SK-N-SH (cell line): ENCODE measurements around the gene PLXDC1. TPM values are rescaled to one million over a fixed set of nuclear protein-coding genes. Genes with fewer than 3 reads are reported as not detected.
A peak's percentile ranks its signal among the peaks of the same experiment; 100 is the strongest.

Source experiments
- CTCF ChIA-PET: fragments of 300-600, 350-600 bp; formaldehyde crosslinking; extraction: SDS; loops from one replicate; lab custom pipeline; 2021; lab: Yijun Ruan, JAX
- POLR2A ChIA-PET: fragments of 350-600 bp; sonication (Branson Sonifier 250); formaldehyde crosslinking; extraction: SDS; loops from one replicate; lab custom pipeline; 2020; ENCODE audit warnings: antibody characterized with exemption, inconsistent platforms; lab: Yijun Ruan, JAX
- DNase-seq: peaks from one replicate; pipeline ENCODE4 v3.0.0; 2012
- H2AFZ ChIP-seq: fragments of 200-600 bp; sonication (generic); 2 replicates; pipeline ENCODE4 v1.8.1; 2016; ENCODE audit warnings: antibody characterized with exemption, mild to moderate bottlenecking, low read depth
- H3F3A ChIP-seq: fragments of 200-600 bp; sonication (generic); replicated peaks from 2 replicates; pipeline ENCODE3; 2016; ENCODE audit warnings: antibody characterized with exemption, mild to moderate bottlenecking; ENCODE audit not compliant: insufficient read depth
- H3K27ac ChIP-seq, 2 experiments: fragments of 200-500 bp in 1 of 2; fragments of 200-600 bp in 1 of 2; sonication (Bioruptor generic) in 1 of 2; sonication (generic), shearing (Covaris generic) in 1 of 2; 2 replicates each; pipeline versions ENCODE4 v1.5.1 to v1.6.1; 2014 to 2016; ENCODE audit warnings: low read depth in 2 of 2, inconsistent platforms in 1 of 2, low read length in 1 of 2, mild to moderate bottlenecking in 1 of 2, mixed read lengths in 1 of 2
- H3K27me3 ChIP-seq: fragments of 200-600 bp; sonication (generic), shearing (Covaris generic); 2 replicates; pipeline ENCODE4 v1.6.1; 2016; ENCODE audit warnings: mixed run types; ENCODE audit not compliant: insufficient read depth
- H3K36me3 ChIP-seq, 2 experiments: fragments of 200-500 bp in 1 of 2; fragments of 200-600 bp in 1 of 2; sonication (Bioruptor generic) in 1 of 2; sonication (generic) in 1 of 2; replicated peaks in 1 of 2; 2 replicates each; pipeline versions ENCODE3 to v1.5.1; 2014 to 2016; ENCODE audit warnings: low read length in 1 of 2, mild to moderate bottlenecking in 1 of 2; ENCODE audit not compliant: insufficient read depth in 2 of 2, control insufficient read depth in 1 of 2
- H3K4me1 ChIP-seq, 2 experiments: fragments of 200-500 bp in 1 of 2; fragments of 200-600 bp in 1 of 2; sonication (Bioruptor generic) in 1 of 2; sonication (generic), shearing (Covaris generic) in 1 of 2; 2 replicates each; pipeline versions ENCODE4 v1.5.1 to v1.6.1; 2014 to 2016; ENCODE audit warnings: low read depth in 1 of 2, low read length in 1 of 2, mixed run types in 1 of 2; ENCODE audit not compliant: insufficient read depth in 2 of 2, control insufficient read depth in 1 of 2
- H3K4me2 ChIP-seq: fragments of 200-600 bp; sonication (generic), shearing (Covaris generic); 2 replicates; pipeline ENCODE4 v1.6.1; 2017; ENCODE audit warnings: mixed run types
- H3K4me3 ChIP-seq, 2 experiments: fragments of 200-500 bp in 1 of 2; fragments of 200-600 bp in 1 of 2; sonication (Bioruptor generic) in 1 of 2; sonication (generic), shearing (Covaris generic) in 1 of 2; 2 replicates each; pipeline versions ENCODE4 v1.5.1 to v1.8.1; 2014 to 2016; ENCODE audit warnings: low read depth in 2 of 2, inconsistent platforms in 1 of 2, low read length in 1 of 2, mild to moderate bottlenecking in 1 of 2, mixed read lengths in 1 of 2, moderate library complexity in 1 of 2
- H3K79me2 ChIP-seq: fragments of 200-600 bp; sonication (generic); 2 replicates; pipeline ENCODE4 v1.8.1; 2017; ENCODE audit warnings: mild to moderate bottlenecking; ENCODE audit not compliant: insufficient read depth
- H3K9ac ChIP-seq: fragments of 200-600 bp; sonication (generic); 2 replicates; pipeline ENCODE4 v1.6.1; 2017; ENCODE audit warnings: mixed run types
- H3K9me2 ChIP-seq: fragments of 200-600 bp; sonication (generic); 2 replicates; pipeline ENCODE4 v1.6.1; 2017; ENCODE audit warnings: mixed run types
- H3K9me3 ChIP-seq: fragments of 200-600 bp; sonication (generic); 2 replicates; pipeline ENCODE4 v1.6.1; 2017; ENCODE audit warnings: mixed run types, mild to moderate bottlenecking, moderate library complexity
- H4K20me1 ChIP-seq: fragments of 200-600 bp; sonication (generic); 2 replicates; pipeline ENCODE4 v1.6.1; 2017; ENCODE audit warnings: mild to moderate bottlenecking, mixed run types; ENCODE audit not compliant: insufficient read depth
- JUND ChIP-seq: IDR thresholded peaks from 2 replicates; pipeline ENCODE4 v1.4.0; 2012
- POLR2AphosphoS5 ChIP-seq: IDR thresholded peaks from 2 replicates; pipeline ENCODE4 v1.6.1; 2012; ENCODE audit warnings: low read depth, low read length
- SMC3 ChIP-seq: IDR thresholded peaks from 2 replicates; pipeline ENCODE4 v1.6.1; 2012; ENCODE audit warnings: low read depth, low read length, improper control_type of control experiment
- USF1 ChIP-seq: IDR thresholded peaks from 2 replicates; pipeline ENCODE4 v1.4.0; 2012; ENCODE audit warnings: low read depth, borderline replicate concordance
- YY1 ChIP-seq: IDR thresholded peaks from 2 replicates; pipeline ENCODE4 v1.4.0; 2012; ENCODE audit warnings: low read depth, mild to moderate bottlenecking
- WGBS: methylation state at CpG from one replicate; pipeline ENCODE4 v1.1.6; 2017; ENCODE audit warnings: low lambda C conversion rate; 5-methylcytosine and 5-hydroxymethylcytosine counted together
- polyA plus RNA-seq, 3 experiments: library from polyadenylated mRNA; depleted of rRNA; stranded (reverse); fragments of >200 nt; gene quantifications; 2 replicates each; pipeline ENCODE4 v1.2.3, GENCODE V29; 2012
- small RNA-seq, 7 experiments: library from RNA; depleted of rRNA; stranded (forward); fragments of <200 nt; gene quantifications; one replicate each; pipeline ENCODE3, GENCODE V24; 2012

PLXDC1 gene
- polyA plus RNA-seq, 1 of the 3 experiments (the other 2 are of a cell fraction) = 1.5 TPM

- Histone ChIP-seq H3K4me2 (no peak overlapping the region), H3K79me2 (no peaks in the 10 kb centered on the region), H3K4me3 (no peak overlapping the region), H3K9me3 (no peaks in the 10 kb centered on the region), H3K9ac (no peak overlapping the region), H4K20me1 (no peaks in the 10 kb centered on the region), H2AFZ (peak overlapping the region; percentile 66), H3K4me1 (no peaks in the 10 kb centered on the region), H3K27ac (no peak overlapping the region), H3F3A (no peaks in the 10 kb centered on the region), H3K9me2 (no peaks in the 10 kb centered on the region), H3K27me3 (peaks cover 6% of the 10 kb centered on the region), H3K36me3 (no peaks in the 10 kb centered on the region)
- POLR2A ChIA-PET = no interaction called here
- TF ChIP-seq SMC3 (no peak), JUND (0 out of 2 replicates have a peak, but pooled peaks have one; percentile 18), YY1 (no peak), POLR2AphosphoS5 (no peak), USF1 (peak; percentile 17; the same call in 1 of the 2 replicates)
- 55% methylated on average over 4 of the region's 4 CpGs for WGBS
- no peak for DNase-seq
- CTCF ChIA-PET = interaction anchor here (1.0 to 1.6 kb wide), 3 partner anchors 23 to 161 kb away, joined by 3 to 5 read pairs (median 3); no protein-coding TSS in a partner anchor
These were observed 137.2 kb downstream of the PLXDC1 start for GRCh38 chr17:39014044-39014794.

Small RNA genes lying within 50 kb of the gene (small RNA-seq; reads per million reads assigned to genes)
- 0 reads per million in 7 experiments for gene AC091178.1

Other genes starting within 250 kb of the PLXDC1 start
- gene FBXO47, start 184.2 kb downstream of the PLXDC1 start, polyA plus RNA-seq (2012; rRNA removed) = not detected in 2 replicates
- not detected in 2 replicates for gene ARL5C, start 14.5 kb upstream of the PLXDC1 start, polyA plus RNA-seq (2012; rRNA removed)
- 7.2 and 7.4 TPM in 2 replicates for gene CACNB1, start 46.0 kb upstream of the PLXDC1 start, polyA plus RNA-seq (2012; rRNA removed)
- gene RPL19, start 48.6 kb upstream of the PLXDC1 start, polyA plus RNA-seq (2012; rRNA removed) = 2,966 and 3,473 TPM in 2 replicates
- 0.07 and 0.08 TPM in 2 replicates for gene STAC2, start 74.3 kb upstream of the PLXDC1 start, polyA plus RNA-seq (2012; rRNA removed)
- 2.2 and 2.7 TPM in 2 replicates for gene FBXL20, start 250.0 kb upstream of the PLXDC1 start, polyA plus RNA-seq (2012; rRNA removed)